ENCODE data around the gene KIF5C. TPM values are rescaled to one million over a fixed set of nuclear protein-coding genes. Genes with fewer than 3 reads are reported as not detected.

Gene KIF5C
- total RNA-seq, 2 donors from 2014 or later = 1.6 to 3.4 TPM

- Histone ChIP-seq H3K27ac (no peak overlapping the region), H3K27me3 (no peaks in the 10 kb centered on the region), H3K9ac (ENCODE audit: low read depth in 2 of 2, low read length in 2 of 2) (no peak overlapping the region), H3K36me3 (no peaks in the 10 kb centered on the region), H3K4me3 (no peak overlapping the region), H3K9me3 (no peaks in the 10 kb centered on the region), H3K4me1 (no peaks in the 10 kb centered on the region)
- intact Hi-C loops (cut with DNase I) = no loop called here
- no peak for TF ChIP-seq CTCF (IDR thresholded peaks at IDR 0.05)
- no peak for DNase-seq
These were observed 73.8 kb downstream of the KIF5C start for GRCh38 chr2:148948868-148949267.

- no peak overlapping the region for H3K4me3 ChIP-seq
- H3K27ac ChIP-seq = no peak overlapping the region
- DNase-seq = no peak
- no peaks in the 10 kb centered on the region for H3K36me3 ChIP-seq
- intact Hi-C loops (cut with DNase I) = no loop called here
- no peak for TF ChIP-seq CTCF (IDR thresholded peaks at IDR 0.05)
- H3K4me1 ChIP-seq = no peaks in the 10 kb centered on the region
- no peaks in the 10 kb centered on the region for H3K9me3 ChIP-seq
- no peak overlapping the region for H3K9ac ChIP-seq (ENCODE audit: low read depth in 2 of 2, low read length in 2 of 2)
- no peaks in the 10 kb centered on the region for H3K27me3 ChIP-seq
These were observed 74.3 kb downstream of the KIF5C start for GRCh38 chr2:148949348-148949747.

GRCh38 chr2:148952621-148953020, 77.6 kb downstream of the KIF5C start:
- Histone ChIP-seq H3K4me1 (no peaks in the 10 kb centered on the region), H3K4me3 (no peak overlapping the region)

GRCh38 chr2:148953426-148953825, 78.4 kb downstream of the KIF5C start:
- Histone ChIP-seq H3K27ac (no peak overlapping the region), H3K36me3 (no peaks in the 10 kb centered on the region), H3K4me3 (no peak overlapping the region), H3K9me3 (no peaks in the 10 kb centered on the region), H3K9ac (ENCODE audit: low read depth in 2 of 2, low read length in 2 of 2) (no peak overlapping the region), H3K27me3 (no peaks in the 10 kb centered on the region), H3K4me1 (no peaks in the 10 kb centered on the region)
- no peak for DNase-seq
- no peak for TF ChIP-seq CTCF (IDR thresholded peaks at IDR 0.05)
- intact Hi-C loops (cut with DNase I) = no loop called here

More at GRCh38 chr2:148952621-148953020, 77.6 kb downstream of the KIF5C start:
- Histone ChIP-seq H3K27ac (no peak overlapping the region), H3K9ac (ENCODE audit: low read depth in 2 of 2, low read length in 2 of 2) (no peak overlapping the region), H3K27me3 (no peaks in the 10 kb centered on the region), H3K36me3 (no peaks in the 10 kb centered on the region), H3K9me3 (no peaks in the 10 kb centered on the region)
- no peak for TF ChIP-seq CTCF (IDR thresholded peaks at IDR 0.05)
- DNase-seq = no peak
- intact Hi-C loops (cut with DNase I) = no loop called here

- Histone ChIP-seq H3K27ac (no peak overlapping the region), H3K4me1 (no peaks in the 10 kb centered on the region), H3K4me3 (no peak overlapping the region), H3K36me3 (no peaks in the 10 kb centered on the region), H3K9ac (ENCODE audit: low read depth in 2 of 2, low read length in 2 of 2) (no peak overlapping the region), H3K27me3 (no peaks in the 10 kb centered on the region), H3K9me3 (no peaks in the 10 kb centered on the region)
- no peak for DNase-seq
- intact Hi-C loops (cut with DNase I) = no loop called here
- no peak for TF ChIP-seq CTCF (IDR thresholded peaks at IDR 0.05)
These were observed 79.5 kb downstream of the KIF5C start for GRCh38 chr2:148954536-148954935.

GRCh38 chr2:148955798-148956197, 80.8 kb downstream of the KIF5C start:
- no peaks in the 10 kb centered on the region for H3K27me3 ChIP-seq
- no peak overlapping the region for H3K9ac ChIP-seq (ENCODE audit: low read depth in 2 of 2, low read length in 2 of 2)
- no peak for DNase-seq
- TF ChIP-seq CTCF (IDR thresholded peaks at IDR 0.05) = no peak
- no peaks in the 10 kb centered on the region for H3K4me1 ChIP-seq
- intact Hi-C loops (cut with DNase I) = no loop called here
- no peaks in the 10 kb centered on the region for H3K9me3 ChIP-seq
- no peak overlapping the region for H3K27ac ChIP-seq
- H3K36me3 ChIP-seq = no peaks in the 10 kb centered on the region
- no peak overlapping the region for H3K4me3 ChIP-seq

Measured in colonic mucosa (tissue), 4 donors.